Measurements from ENCODE around the gene TMEM80. TPM values are rescaled to one million over a fixed set of nuclear protein-coding genes. Genes with fewer than 3 reads are reported as not detected.

The TMEM80 gene
- total and polyA plus RNA-seq, 12 donors: 11.1 to 85.3 (median 32.8) TPM

- Histone ChIP-seq H3K36me3 (replicated peaks in 1 of 2) (peaks cover 0 to 16% of the 10 kb centered on the region in 2 donors), H3K27ac (no peak overlapping the region)
- 85 to 92% (median 89%) methylated on average over 8 to 14 of the region's 14 CpGs for WGBS, 4 donors
Measured at GRCh38 chr11:657691-658126, 37.9 kb upstream of the TMEM80 start.

GRCh38 chr11:659532-660085 lies 36.0 kb upstream of the TMEM80 start:
- no peak overlapping the region for H3K27ac ChIP-seq
- H3K4me3 ChIP-seq: no peak overlapping the region
- WGBS, 4 donors: 90 to 96% (median 94%) methylated on average over 11 to 16 of the region's 16 CpGs
- H3K4me1 ChIP-seq (replicated peaks in 1 of 2): no peaks in the 10 kb centered on the region
- H3K36me3 ChIP-seq (replicated peaks in 1 of 2): peaks cover 0 to 20% of the 10 kb centered on the region in 2 donors
- H3K27me3 ChIP-seq: no peaks in the 10 kb centered on the region
- TF ChIP-seq POLR2A (IDR thresholded peaks at IDR 0.05) (no peak), CTCF (IDR thresholded peaks at IDR 0.05) (no peak)
- no peak for DNase-seq
- intact Hi-C loops (cut with DNase I): loop anchor here in 1 of 2 donors (5.0 kb wide), 1 partner anchor 63 kb away; no protein-coding TSS in a partner anchor
- H3K9me3 ChIP-seq (replicated peaks in 1 of 3): no peaks in the 10 kb centered on the region

More at GRCh38 chr11:657691-658126, 37.9 kb upstream of the TMEM80 start:
- H3K4me3 ChIP-seq: no peak overlapping the region
- intact Hi-C loops (cut with DNase I): no loop called here
- DNase-seq: no peak
- no peaks in the 10 kb centered on the region for H3K9me3 ChIP-seq (replicated peaks in 1 of 3)
- no peaks in the 10 kb centered on the region for H3K27me3 ChIP-seq
- no peaks in the 10 kb centered on the region for H3K4me1 ChIP-seq (replicated peaks in 1 of 2)
- no peak for TF ChIP-seq POLR2A (IDR thresholded peaks at IDR 0.05)
- TF ChIP-seq CTCF (IDR thresholded peaks at IDR 0.05): no peak

GRCh38 chr11:660281-660680 lies 35.3 kb upstream of the TMEM80 start:
- DNase-seq: no peak

More at GRCh38 chr11:660281-660680, 35.3 kb upstream of the TMEM80 start:
- no peaks in the 10 kb centered on the region for H3K27me3 ChIP-seq
- intact Hi-C loops (cut with DNase I): loop anchor here in 1 of 2 donors (5.0 kb wide), 1 partner anchor 62 kb away; no protein-coding TSS in a partner anchor
- no peak overlapping the region for H3K4me3 ChIP-seq
- no peaks in the 10 kb centered on the region for H3K9me3 ChIP-seq (replicated peaks in 1 of 3)
- peaks cover 0 to under 1% of the 10 kb centered on the region in 2 donors for H3K4me1 ChIP-seq (replicated peaks in 1 of 2)
- H3K36me3 ChIP-seq (replicated peaks in 1 of 2): peaks cover 0 to 20% of the 10 kb centered on the region in 2 donors
- H3K27ac ChIP-seq: no peak overlapping the region
- TF ChIP-seq CTCF (IDR thresholded peaks at IDR 0.05): no peak
- TF ChIP-seq POLR2A (IDR thresholded peaks at IDR 0.05): no peak
- 86 to 93% (median 88%) methylated on average over 8 to 19 of the region's 19 CpGs for WGBS, 4 donors

All from adrenal gland (tissue), 12 donors.